HEK293 (cell line): ENCODE measurements around the gene SPATA22.
"Not testable (repeated sequence)": the region's sequence is repeated elsewhere in the genome, so short reads cannot be mapped to it uniquely, and the experiment has no call there.

Experiments
- ATF2 ChIP-seq: fragments of 450-650 bp; formaldehyde crosslinking; IDR thresholded peaks from 2 replicates; pipeline ENCODE4 v1.5.1; 2016; ENCODE audit warnings: missing biosample characterization, missing genetic modification characterization, low read depth
- CTCF ChIP-seq: fragments of 450-650 bp; formaldehyde crosslinking; IDR thresholded peaks from 2 replicates; pipeline ENCODE4 v1.5.1; 2016; ENCODE audit warnings: missing biosample characterization, missing genetic modification characterization
- MYNN ChIP-seq: fragments of 450-650 bp; formaldehyde crosslinking; IDR thresholded peaks from 2 replicates; pipeline ENCODE4 v1.5.1; 2016; ENCODE audit warnings: missing biosample characterization, missing genetic modification characterization, borderline replicate concordance
- ZNF449 ChIP-seq: fragments of 450-650 bp; formaldehyde crosslinking; IDR thresholded peaks from 2 replicates; pipeline ENCODE4 v1.5.1; 2017; ENCODE audit warnings: missing biosample characterization, mild to moderate bottlenecking, missing genetic modification characterization, moderate library complexity
- ZNF580 ChIP-seq: fragments of 450-650 bp; formaldehyde crosslinking; IDR thresholded peaks from 2 replicates; pipeline ENCODE4 v1.5.1; 2016; ENCODE audit warnings: missing biosample characterization, missing genetic modification characterization

- TF ChIP-seq ATF2; CTCF (tag by site-specific recombination); MYNN (tag by site-specific recombination); ZNF449 (tag by site-specific recombination); ZNF580: not testable (repeated sequence)
These were observed 59.4 kb downstream of the SPATA22 start for GRCh38 chr17:3412216-3412615.
